Sigmoid colon (tissue), 4 donors: ENCODE data around the gene CCDC92.

Experiments used
- CTCF ChIP-seq, 4 experiments: fragments of 450-650 bp in 3 of 4; fragments of 200-600 bp in 1 of 4; IDR thresholded peaks; one replicate each; pipeline ENCODE4 v1.5.1; 2016 to 2019; ENCODE audit warnings: antibody characterized with exemption in 4 of 4, mild to moderate bottlenecking in 3 of 4, moderate library complexity in 2 of 4
- EP300 ChIP-seq, 4 donors: sonication (generic); formaldehyde crosslinking; IDR thresholded peaks; one replicate each; pipeline ENCODE4 v1.6.1; 2017; ENCODE audit warnings: antibody characterized with exemption in 4 of 4
- POLR2A ChIP-seq, 2 donors: fragments of 450-650 bp; IDR thresholded peaks; one replicate each; pipeline ENCODE4 v1.6.1; 2016; ENCODE audit warnings: antibody characterized with exemption in 2 of 2, mild to moderate bottlenecking in 2 of 2, moderate library complexity in 2 of 2
- POLR2AphosphoS5 ChIP-seq, 4 donors: sonication (generic); formaldehyde crosslinking; IDR thresholded peaks; one replicate each; pipeline ENCODE4 v1.6.1; 2017; ENCODE audit warnings: antibody characterized with exemption in 4 of 4

GRCh38 chr12:123893276-123893675 is 79.4 kb downstream of the CCDC92 start:
- TF ChIP-seq CTCF (IDR thresholded peaks at IDR 0.05) (no peak), POLR2A (IDR thresholded peaks at IDR 0.05) (no peak), POLR2AphosphoS5 (IDR thresholded peaks at IDR 0.05) (no peak), EP300 (IDR thresholded peaks at IDR 0.05) (no peak)
